Kidney (tissue), 14 donors: ENCODE measurements around the gene C12orf76. TPM values are rescaled to one million over a fixed set of nuclear protein-coding genes. Genes with fewer than 3 reads are reported as not detected.

Source experiments
- DNase-seq, 5 donors: peaks; one replicate each; pipeline ENCODE4 v3.0.0-alpha.2; 2013 to 2020
- FAIRE-seq: peaks from 2 replicates; lab custom pipeline; 2012; peaks lifted over from hg19 to GRCh38; lab: Jason Lieb, UNC
- H3K27ac ChIP-seq, 2 donors: one replicate each; pipeline ENCODE4 v1.7.0; 2013; ENCODE audit warnings: low read depth in 2 of 2, low read length in 2 of 2, inconsistent platforms in 1 of 2
- H3K27me3 ChIP-seq: one replicate; pipeline ENCODE4 v1.7.1; 2013; ENCODE audit warnings: low read length, inconsistent platforms; ENCODE audit not compliant: control insufficient read depth, insufficient read depth
- H3K36me3 ChIP-seq, 3 donors: one replicate each; pipeline versions ENCODE4 v1.7.0 to v1.7.1; 2013; ENCODE audit warnings: low read length in 3 of 3, control low read depth in 1 of 3, inconsistent platforms in 1 of 3; ENCODE audit not compliant: insufficient read depth in 3 of 3, control insufficient read depth in 2 of 3
- H3K4me1 ChIP-seq, 3 donors: one replicate each; pipeline versions ENCODE4 v1.7.0 to v1.7.1; 2013; ENCODE audit warnings: low read length in 3 of 3, inconsistent platforms in 1 of 3, low read depth in 1 of 3; ENCODE audit not compliant: control insufficient read depth in 2 of 3, insufficient read depth in 2 of 3
- H3K4me3 ChIP-seq, 3 donors: one replicate each; pipeline versions ENCODE4 v1.7.0 to v1.8.1; 2013; ENCODE audit warnings: low read length in 3 of 3, control low read depth in 1 of 3, inconsistent platforms in 1 of 3
- H3K9ac ChIP-seq, 3 donors: one replicate each; pipeline versions ENCODE4 v1.7.0 to v1.7.1; 2013; ENCODE audit warnings: low read length in 3 of 3, control low read depth in 1 of 3, inconsistent platforms in 1 of 3
- H3K9me3 ChIP-seq, 3 donors: one replicate each; pipeline versions ENCODE4 v1.7.0 to v1.7.1; 2013; ENCODE audit warnings: low read length in 3 of 3, control low read depth in 1 of 3, inconsistent platforms in 1 of 3; ENCODE audit not compliant: control insufficient read depth in 2 of 3, insufficient read depth in 1 of 3
- CTCF ChIP-seq: IDR thresholded peaks from 3 replicates; pipeline ENCODE4 v1.5.1; 2012; ENCODE audit warnings: mild to moderate bottlenecking, moderate library complexity, borderline replicate concordance; ENCODE audit not compliant: insufficient read depth; ENCODE audit errors: extremely low read depth
- intact Hi-C: fragments of 100-400 bp; cut with DNase I; formaldehyde crosslinking; loops from one replicate; pipeline ENCODE4 v1.11.1; 2022
- polyA plus RNA-seq: library from polyadenylated mRNA; stranded (reverse); fragments of 350-450 nt; fragmentation: Illumina TruSeq; extraction: RNeasy Lipid Tissue Mini Kit (QIAGEN cat#74804); gene quantifications from one replicate; pipeline ENCODE4 v1.2.3, GENCODE V29; 2014; ENCODE audit warnings: low read depth, low replicate concordance; ENCODE audit not compliant: insufficient read depth
- total RNA-seq: library from RNA; stranded (reverse); fragmentation: NEBNext Ultra II Directional; extraction: Animal tissue kit (Norgen Biotek cat#: 25700); gene quantifications from one replicate; pipeline ENCODE4 v1.2.1, GENCODE V29; 2021
- donor health status: control.
- donor health status: control.
- donor health status: control.
- donor health status: control.
- donor health status: control.
- donor health status: DM: yes; HTN: yes; CAD: no.
- donor health status: Normal renal cell carcinoma (clear cell type).

The C12orf76 gene
- total and polyA plus RNA-seq, 2 donors from 2014 or later = 14.6 to 15.8 TPM

- no peak for FAIRE-seq
- DNase-seq = no peak
- peak overlapping the region; percentile 84 to 99 (median 97) for H3K4me3 ChIP-seq
- peaks cover 0 to 3% (median 0%) of the 10 kb centered on the region in 3 donors for H3K36me3 ChIP-seq
- no peak for TF ChIP-seq CTCF
- no peaks in the 10 kb centered on the region for H3K9me3 ChIP-seq
- intact Hi-C loops = no loop called here
- peaks cover 0 to 10% (median 7%) of the 10 kb centered on the region in 3 donors for H3K4me1 ChIP-seq
- H3K27ac ChIP-seq = peak overlapping the region in 1 of 2 donors; percentile 63
- no peaks in the 10 kb centered on the region for H3K27me3 ChIP-seq
- H3K9ac ChIP-seq = peak overlapping the region in 2 of 3 donors; percentile 87 to 92
These were observed 903 bp downstream of the C12orf76 start for GRCh38 chr12:110047297-110047940.

- DNase-seq (no peak), FAIRE-seq (no peak)
- H3K4me3 ChIP-seq = peak overlapping the region in 2 of 3 donors; percentile 12 to 84
- no peak for TF ChIP-seq CTCF
- H3K9ac ChIP-seq = no peak overlapping the region
- peaks cover 2 to 11% (median 2%) of the 10 kb centered on the region in 3 donors for H3K36me3 ChIP-seq
- intact Hi-C loops = no loop called here
- peaks cover 0 to 13% (median 9%) of the 10 kb centered on the region in 3 donors for H3K4me1 ChIP-seq
- H3K27ac ChIP-seq = no peak overlapping the region
- no peaks in the 10 kb centered on the region for H3K27me3 ChIP-seq
- no peaks in the 10 kb centered on the region for H3K9me3 ChIP-seq
These were observed 1.7 kb downstream of the C12orf76 start for GRCh38 chr12:110046451-110047187.

- Histone ChIP-seq H3K9ac (no peak overlapping the region), H3K4me1 (peaks cover 0 to 15% (median 9%) of the 10 kb centered on the region in 3 donors), H3K27me3 (no peaks in the 10 kb centered on the region), H3K36me3 (peaks cover 2 to 24% (median 8%) of the 10 kb centered on the region in 3 donors), H3K4me3 (no peak overlapping the region), H3K9me3 (no peaks in the 10 kb centered on the region), H3K27ac (no peak overlapping the region)
- intact Hi-C loops = no loop called here
- FAIRE-seq (no peak), DNase-seq (no peak)
- TF ChIP-seq CTCF = no peak
These were observed 6.1 kb downstream of the C12orf76 start for GRCh38 chr12:110042264-110042663.
